Left lung (tissue), 10 donors: ENCODE data around the gene SMPD1. TPM values are rescaled to one million over a fixed set of nuclear protein-coding genes. Genes with fewer than 3 reads are reported as not detected.

Source experiments
- ATAC-seq: fragments of 200-7000 bp; cut with Tn5 transposase; one replicate; pipeline ENCODE4 v1.9.1; 2020; ENCODE audit warnings: moderate library complexity
- DNase-seq, 4 donors: peaks; one replicate each; pipeline ENCODE4 v3.0.0-alpha.2; 2013 to 2020
- H3K27ac ChIP-seq, 2 donors: fragments of 200-600 bp; sonication (generic) in 1 of 2; one replicate each; pipeline versions ENCODE4 v1.5.0 to v1.8.0; 2020 to 2021
- H3K27me3 ChIP-seq, 2 donors: fragments of 200-600 bp; sonication (generic) in 1 of 2; one replicate each; pipeline versions ENCODE4 v1.5.0 to v1.8.0; 2020 to 2021
- H3K36me3 ChIP-seq, 2 donors: fragments of 200-600 bp; sonication (generic) in 1 of 2; one replicate each; pipeline versions ENCODE4 v1.5.0 to v1.8.0; 2020 to 2021
- H3K4me1 ChIP-seq, 2 donors: fragments of 200-600 bp; one replicate each; pipeline ENCODE4 v1.8.0; 2021
- H3K4me3 ChIP-seq, 2 donors: fragments of 200-600 bp; sonication (generic) in 1 of 2; one replicate each; pipeline versions ENCODE4 v1.5.0 to v1.8.0; 2020 to 2021; ENCODE audit warnings: mild to moderate bottlenecking in 1 of 2
- H3K9me3 ChIP-seq, 2 donors: fragments of 200-600 bp; sonication (generic) in 1 of 2; one replicate each; pipeline versions ENCODE4 v1.5.0 to v1.8.0; 2020 to 2021
- intact Hi-C, 2 donors: fragments of 100-400 bp; cut with DNase I; formaldehyde crosslinking; loops; one replicate each; pipeline versions ENCODE4 v1.11.2 to v1.14.2; 2022
- polyA plus RNA-seq, 6 donors: library from polyadenylated mRNA; unstranded; fragments of 120-200 nt; gene quantifications; one replicate each; pipeline ENCODE4 v1.2.1, GENCODE V29; 2013; ENCODE audit not compliant: insufficient read length in 6 of 6
- total RNA-seq, 2 donors: library from RNA; stranded (reverse); fragmentation: NEBNext Ultra II Directional; extraction: Animal tissue kit (Norgen Biotek cat#: 25700); gene quantifications; one replicate each; pipeline ENCODE4 v1.2.1, GENCODE V29; 2021
- TF ChIP-seq, protein P1 (sequence below), 2 donors: fragments of 200-600 bp; sonication (generic) in 1 of 2; IDR thresholded peaks; one replicate each; pipeline versions ENCODE4 v1.5.0 to v1.8.0; 2021; ENCODE audit warnings: antibody characterized with exemption in 2 of 2
- donor health status: DM: no; HTN: yes; CAD: no.
- donor health status: DM: no; HTN: no; CAD: no.

Gene SMPD1
- total and polyA plus RNA-seq, 8 donors = 18.6 to 79.3 (median 24.1) TPM

DNA sequence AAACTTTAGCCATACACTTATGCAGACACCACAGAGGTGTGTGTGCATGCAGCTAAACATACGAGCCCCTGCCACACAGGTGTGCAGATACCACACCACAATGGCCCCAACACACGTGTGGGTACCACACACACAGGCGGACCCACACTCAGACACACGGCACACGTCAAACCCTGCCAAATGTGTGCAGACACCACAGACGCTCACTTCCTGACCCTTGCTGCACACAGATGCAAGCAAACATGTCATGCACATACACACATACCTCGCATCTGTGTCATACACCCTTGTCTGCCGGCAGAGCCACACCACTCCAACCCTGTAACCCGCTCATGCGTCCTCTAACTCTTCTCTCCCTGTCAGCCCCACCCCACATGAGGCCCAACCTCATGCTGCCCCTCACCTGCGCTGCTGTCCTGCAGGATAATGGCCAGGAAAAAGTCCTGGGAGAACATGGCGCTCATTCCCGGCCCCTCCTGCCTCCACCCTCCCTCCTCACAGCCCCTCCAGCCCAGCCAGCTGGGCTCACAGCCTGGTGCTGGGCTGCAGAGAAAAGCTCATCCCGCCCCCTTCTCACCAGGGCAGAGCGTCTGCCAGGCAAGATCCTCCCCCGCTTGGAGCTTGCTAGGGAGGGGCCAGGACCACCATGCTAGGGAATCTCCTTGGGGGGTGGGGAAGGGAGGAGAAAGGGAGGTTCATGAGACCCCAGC, 14.2 kb downstream of the SMPD1 start:
- intact Hi-C loops = no loop called here
- DNase-seq (no peak), ATAC-seq (no peak)

DNA sequence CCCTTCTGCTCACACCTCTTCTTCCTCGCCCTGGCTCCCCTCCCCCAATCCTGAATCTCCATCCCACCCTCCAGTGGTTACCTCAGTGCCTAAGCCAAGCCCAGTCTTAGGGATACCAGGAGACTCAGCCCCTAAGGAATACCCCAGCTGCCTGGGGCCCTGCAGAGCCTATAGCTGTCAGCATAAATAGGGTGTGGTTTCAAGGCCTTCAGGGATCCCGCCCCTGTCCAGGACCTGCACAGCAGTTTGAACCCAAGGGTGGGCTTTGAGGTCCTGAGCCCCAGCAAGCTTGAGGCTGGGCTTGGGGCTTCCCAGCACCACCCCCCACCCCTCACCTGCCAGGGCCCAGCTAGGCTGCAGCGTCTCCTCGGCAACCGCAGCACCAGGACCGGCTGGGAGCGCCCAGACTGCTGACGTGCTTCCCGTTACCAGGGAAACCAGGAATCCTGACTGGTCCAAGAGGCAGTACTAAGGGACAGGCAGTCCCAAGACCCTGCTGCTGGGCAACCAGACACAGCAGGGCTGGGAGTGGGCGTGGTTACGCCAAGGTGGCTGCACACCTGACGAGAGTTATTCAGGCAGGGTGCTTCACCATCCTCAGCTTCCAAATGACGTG, 14.9 kb downstream of the SMPD1 start:
- no peak overlapping the region for H3K27ac ChIP-seq

More for the DNA sequence above, 14.2 kb downstream of the SMPD1 start:
- TF ChIP-seq, protein P1, sequence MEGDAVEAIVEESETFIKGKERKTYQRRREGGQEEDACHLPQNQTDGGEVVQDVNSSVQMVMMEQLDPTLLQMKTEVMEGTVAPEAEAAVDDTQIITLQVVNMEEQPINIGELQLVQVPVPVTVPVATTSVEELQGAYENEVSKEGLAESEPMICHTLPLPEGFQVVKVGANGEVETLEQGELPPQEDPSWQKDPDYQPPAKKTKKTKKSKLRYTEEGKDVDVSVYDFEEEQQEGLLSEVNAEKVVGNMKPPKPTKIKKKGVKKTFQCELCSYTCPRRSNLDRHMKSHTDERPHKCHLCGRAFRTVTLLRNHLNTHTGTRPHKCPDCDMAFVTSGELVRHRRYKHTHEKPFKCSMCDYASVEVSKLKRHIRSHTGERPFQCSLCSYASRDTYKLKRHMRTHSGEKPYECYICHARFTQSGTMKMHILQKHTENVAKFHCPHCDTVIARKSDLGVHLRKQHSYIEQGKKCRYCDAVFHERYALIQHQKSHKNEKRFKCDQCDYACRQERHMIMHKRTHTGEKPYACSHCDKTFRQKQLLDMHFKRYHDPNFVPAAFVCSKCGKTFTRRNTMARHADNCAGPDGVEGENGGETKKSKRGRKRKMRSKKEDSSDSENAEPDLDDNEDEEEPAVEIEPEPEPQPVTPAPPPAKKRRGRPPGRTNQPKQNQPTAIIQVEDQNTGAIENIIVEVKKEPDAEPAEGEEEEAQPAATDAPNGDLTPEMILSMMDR (IDR thresholded peaks at IDR 0.05) = no peak
- H3K9me3 ChIP-seq = no peaks in the 10 kb centered on the region
- H3K36me3 ChIP-seq = peaks cover 0 to 7% of the 10 kb centered on the region in 2 donors
- no peak overlapping the region for H3K27ac ChIP-seq
- no peaks in the 10 kb centered on the region for H3K4me1 ChIP-seq
- no peaks in the 10 kb centered on the region for H3K27me3 ChIP-seq
- H3K4me3 ChIP-seq = no peak overlapping the region

DNA sequence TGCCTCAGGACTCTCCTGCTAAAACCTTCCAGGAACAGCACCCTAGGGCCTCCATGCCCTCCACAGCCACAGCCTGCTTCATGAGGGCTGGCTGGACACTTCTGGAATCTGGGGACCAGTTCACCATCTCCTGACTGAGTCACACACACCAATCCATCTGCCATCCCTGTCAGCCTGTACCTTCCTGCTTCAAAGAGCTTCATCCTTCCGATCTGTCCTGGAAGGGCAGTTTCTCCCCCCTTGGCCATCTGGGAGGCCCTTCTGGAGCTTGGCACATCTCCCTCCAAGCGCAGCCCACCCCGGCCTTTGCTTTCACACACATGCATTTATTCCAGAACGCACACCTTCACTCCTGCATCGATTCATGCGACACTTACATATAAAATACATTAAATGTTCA, 15.6 kb downstream of the SMPD1 start:
- TF ChIP-seq, protein P1 (IDR thresholded peaks at IDR 0.05) = no peak
- no peaks in the 10 kb centered on the region for H3K27me3 ChIP-seq
- intact Hi-C loops = no loop called here
- no peak overlapping the region for H3K27ac ChIP-seq
- DNase-seq (no peak), ATAC-seq (no peak)
- no peak overlapping the region for H3K4me3 ChIP-seq
- no peaks in the 10 kb centered on the region for H3K4me1 ChIP-seq
- H3K36me3 ChIP-seq = peaks cover 0 to 14% of the 10 kb centered on the region in 2 donors
- H3K9me3 ChIP-seq = no peaks in the 10 kb centered on the region

More for the DNA sequence above, 14.9 kb downstream of the SMPD1 start:
- H3K36me3 ChIP-seq = peaks cover 0 to 11% of the 10 kb centered on the region in 2 donors
- DNase-seq (peak in 1 of 4 donors; percentile 55), ATAC-seq (no peak)
- no peaks in the 10 kb centered on the region for H3K9me3 ChIP-seq
- no peak overlapping the region for H3K4me3 ChIP-seq
- TF ChIP-seq, protein P1 (IDR thresholded peaks at IDR 0.05) = no peak
- H3K27me3 ChIP-seq = no peaks in the 10 kb centered on the region
- intact Hi-C loops = no loop called here
- H3K4me1 ChIP-seq = no peaks in the 10 kb centered on the region

DNA sequence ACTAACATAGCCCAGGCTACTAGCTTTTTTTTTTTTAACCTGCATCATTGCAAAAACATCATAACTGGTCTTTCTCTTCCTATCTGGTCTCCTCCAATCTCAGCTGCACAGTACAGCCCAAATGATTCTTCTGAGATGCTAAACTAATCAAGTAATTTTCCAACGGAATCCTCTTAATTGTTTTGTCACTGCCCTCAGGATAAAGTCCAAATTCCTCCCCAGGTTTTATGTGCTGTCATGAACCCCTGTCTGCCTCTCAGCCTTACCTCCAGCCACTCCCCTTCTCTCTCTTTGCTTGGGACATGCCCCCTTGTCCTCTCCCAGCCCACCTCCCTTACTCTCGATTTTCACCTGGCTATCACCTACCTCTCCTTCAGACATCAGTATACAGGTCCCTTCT, 16.1 kb downstream of the SMPD1 start:
- no peak overlapping the region for H3K4me3 ChIP-seq
- no peaks in the 10 kb centered on the region for H3K4me1 ChIP-seq
- DNase-seq (no peak), ATAC-seq (no peak)
- no peak overlapping the region for H3K27ac ChIP-seq
- no peaks in the 10 kb centered on the region for H3K9me3 ChIP-seq
- TF ChIP-seq, protein P1 (IDR thresholded peaks at IDR 0.05) = no peak
- H3K36me3 ChIP-seq = peaks cover 0 to 16% of the 10 kb centered on the region in 2 donors
- H3K27me3 ChIP-seq = no peaks in the 10 kb centered on the region
- intact Hi-C loops = no loop called here

DNA sequence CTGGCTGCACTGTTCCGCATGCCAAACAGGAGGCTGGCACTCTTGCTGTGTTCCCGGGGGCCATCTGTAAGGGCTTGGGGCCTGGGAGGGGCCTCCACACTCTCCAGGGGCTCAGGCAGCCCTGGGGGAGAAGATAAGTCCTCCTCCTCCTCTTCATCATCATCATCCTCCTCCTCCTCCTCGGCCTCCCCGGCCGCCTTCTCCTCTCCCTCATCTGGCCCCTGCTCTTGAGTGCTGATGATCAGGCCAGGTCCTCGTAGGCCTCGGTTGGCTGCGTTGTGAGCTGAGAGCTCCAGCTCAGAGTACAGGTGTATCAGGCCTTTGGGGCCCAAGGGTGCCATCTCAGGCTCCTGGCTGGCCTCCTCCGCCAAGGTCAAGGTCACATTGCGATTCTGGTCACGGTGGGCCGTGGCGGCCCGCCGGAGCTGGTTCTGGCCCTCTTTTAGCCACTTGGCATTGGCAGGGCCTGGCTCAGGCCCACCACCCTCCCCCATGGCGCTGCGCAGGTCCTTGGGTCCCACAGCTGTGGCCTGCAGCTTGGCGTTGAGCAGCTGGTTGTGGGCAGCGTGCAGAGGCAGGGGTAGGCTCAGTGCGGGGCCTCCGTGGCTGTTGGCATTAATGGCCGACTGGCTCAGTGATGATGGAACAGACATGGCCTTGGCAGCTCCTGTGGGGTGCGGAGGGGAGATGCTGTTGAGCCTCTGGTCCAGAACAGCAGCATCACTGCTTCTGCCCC, 20.6 kb downstream of the SMPD1 start:
- ATAC-seq (no peak), DNase-seq (no peak)
- no peak overlapping the region for H3K27ac ChIP-seq
- no peaks in the 10 kb centered on the region for H3K27me3 ChIP-seq
- peaks cover 0 to 5% of the 10 kb centered on the region in 2 donors for H3K4me1 ChIP-seq
- TF ChIP-seq, protein P1 (IDR thresholded peaks at IDR 0.05) = no peak
- no peaks in the 10 kb centered on the region for H3K9me3 ChIP-seq
- H3K4me3 ChIP-seq = no peak overlapping the region
- intact Hi-C loops = no loop called here
- peaks cover 0 to 16% of the 10 kb centered on the region in 2 donors for H3K36me3 ChIP-seq
